Measurements from ENCODE around the gene KRT3. TPM values are rescaled to one million over a fixed set of nuclear protein-coding genes. Genes with fewer than 3 reads are reported as not detected.

KRT3 gene
- total RNA-seq, 4 donors from 2014 or later, result not detected

- no peak for ATAC-seq (ENCODE audit: low FRiP score)
- DNase-seq (ENCODE audit: low spot score), result no peak
- TF ChIP-seq CTCF (IDR thresholded peaks at IDR 0.05), result no peak
Observed at GRCh38 chr12:52801773-52802172, 5.9 kb upstream of the KRT3 start.

- DNase-seq (ENCODE audit: low spot score), result no peak
- no peak for ATAC-seq (ENCODE audit: low FRiP score)
- no peak for TF ChIP-seq CTCF (IDR thresholded peaks at IDR 0.05)
Observed at GRCh38 chr12:52800259-52800917, 4.5 kb upstream of the KRT3 start.

- no peak for TF ChIP-seq CTCF (IDR thresholded peaks at IDR 0.05)
- no peak for ATAC-seq (ENCODE audit: low FRiP score)
- no peak for DNase-seq (ENCODE audit: low spot score)
Observed at GRCh38 chr12:52799505-52800211, 3.7 kb upstream of the KRT3 start.

DNA sequence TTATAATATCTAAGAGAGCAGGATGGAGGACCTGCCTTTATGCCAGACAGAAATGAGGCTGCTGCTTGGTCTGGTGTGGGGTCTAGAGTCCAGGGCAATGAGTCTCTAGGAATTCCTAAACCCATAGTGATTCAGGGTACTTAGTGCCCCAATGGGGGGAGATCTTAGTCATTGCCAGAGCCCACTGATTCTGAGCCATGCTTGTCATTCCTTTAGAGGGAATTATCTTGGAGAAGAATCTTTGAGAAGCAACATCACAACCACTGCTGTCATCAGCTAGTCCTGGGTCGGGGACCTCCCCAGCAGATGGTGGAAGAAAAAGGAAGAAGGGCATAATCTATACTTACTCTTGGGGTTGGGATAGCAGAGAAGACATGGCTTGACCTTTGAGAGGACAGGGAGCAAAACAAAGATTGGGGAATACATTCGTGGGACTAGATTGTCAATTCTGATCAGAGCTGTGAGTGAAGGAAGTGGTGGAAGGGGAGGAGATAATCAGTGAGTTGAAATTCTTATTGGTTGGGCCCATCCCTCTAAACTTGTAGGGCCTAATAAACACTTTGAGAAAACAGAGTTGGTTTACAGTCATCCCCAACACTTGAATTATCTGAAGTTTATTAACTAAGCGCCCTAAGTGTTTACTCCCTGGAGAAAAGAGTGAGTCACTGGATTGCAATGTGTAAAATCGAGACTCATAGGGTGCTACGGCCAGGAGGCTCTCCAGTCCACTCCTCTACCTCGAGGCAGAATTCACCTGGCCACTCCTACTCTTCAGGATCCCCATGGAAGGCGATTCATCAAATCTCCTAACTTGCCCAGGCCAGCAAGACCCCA lies 3.0 kb upstream of the KRT3 start:
- no peak for ATAC-seq (ENCODE audit: low FRiP score)
- TF ChIP-seq CTCF (IDR thresholded peaks at IDR 0.05), result no peak

DNA sequence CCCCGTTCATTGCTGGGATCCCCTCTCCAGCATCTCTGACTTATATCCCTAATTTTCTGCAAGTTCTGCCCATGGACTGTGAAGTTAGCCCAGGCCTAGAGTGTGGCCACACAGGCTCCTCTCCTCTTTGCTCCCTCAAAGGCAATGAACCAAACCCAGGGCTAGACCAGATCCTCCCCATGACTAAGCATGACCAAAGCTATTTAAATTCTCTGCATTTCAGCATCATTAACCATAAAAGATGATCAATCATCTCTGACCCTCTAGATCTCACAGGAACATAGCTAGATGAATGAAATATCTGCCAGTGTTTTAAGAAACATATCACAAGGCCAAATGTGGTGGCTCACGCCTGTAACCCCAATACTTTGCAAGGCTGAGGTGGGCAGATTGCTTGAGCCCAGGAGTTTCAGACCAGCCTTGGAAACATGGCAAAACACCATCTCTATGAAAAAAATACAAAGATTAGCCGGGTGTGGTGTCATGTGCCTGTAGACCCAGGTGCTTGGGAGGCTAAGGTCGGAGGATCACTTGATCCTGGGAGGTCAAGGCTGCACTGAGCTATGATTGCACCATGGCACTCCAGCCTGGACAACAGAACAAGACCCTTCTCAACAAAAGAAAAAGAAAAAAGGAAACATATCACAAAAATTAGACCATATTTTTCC lies 2.2 kb upstream of the KRT3 start:
- no peak for DNase-seq (ENCODE audit: low spot score)
- ATAC-seq (ENCODE audit: low FRiP score), result no peak
- TF ChIP-seq CTCF (IDR thresholded peaks at IDR 0.05), result no peak

More for the DNA sequence above, 3.0 kb upstream of the KRT3 start:
- no peak for DNase-seq (ENCODE audit: low spot score)

DNA sequence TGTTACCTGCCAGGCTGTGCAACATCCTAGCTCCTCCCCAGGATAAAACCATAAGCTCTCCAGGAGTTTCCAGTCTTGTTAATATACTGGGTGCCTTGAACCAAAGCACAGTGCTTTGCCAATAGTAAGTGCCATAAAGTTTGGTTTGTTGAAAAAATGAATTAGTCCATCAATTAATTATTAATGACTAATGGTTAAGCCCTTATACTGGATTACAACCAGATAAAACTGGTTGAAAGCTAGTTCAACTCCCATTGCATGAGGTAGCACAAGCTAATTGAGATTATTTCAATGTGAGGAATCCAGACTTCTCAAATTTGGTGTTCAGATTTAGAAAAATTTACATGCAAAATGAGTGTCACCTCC lies 1.6 kb upstream of the KRT3 start:
- no peak for TF ChIP-seq CTCF (IDR thresholded peaks at IDR 0.05)
- ATAC-seq (ENCODE audit: low FRiP score) (no peak), DNase-seq (ENCODE audit: low spot score) (no peak)
